Fibroblast of villous mesenchyme (primary cell): ENCODE results near the gene MAP3K1. TPM values are rescaled to one million over a fixed set of nuclear protein-coding genes. Genes with fewer than 3 reads are reported as not detected.

Experiments
- DNase-seq: peaks from one replicate; pipeline ENCODE4 v3.0.0-alpha.2; 2010; ENCODE audit warnings: low read depth
- H3K4me3 ChIP-seq: 2 replicates; pipeline ENCODE4 v1.5.1; 2011; ENCODE audit warnings: low read depth, mild to moderate bottlenecking, low read length
- total RNA-seq: library from RNA; depleted of rRNA; stranded (reverse); fragments of >200 nt; gene quantifications from 2 replicates; pipeline ENCODE4 v1.2.3, GENCODE V29; 2012
- TF ChIP-seq, protein P1 (sequence below): IDR thresholded peaks from 2 replicates; pipeline ENCODE4 v1.5.1; 2012; ENCODE audit warnings: low read depth, mild to moderate bottlenecking, low read length; ENCODE audit not compliant: insufficient read depth

The MAP3K1 gene
- total RNA-seq, 1 donor, result 9.5 TPM

GRCh38 chr5:56871777-56872176, 56.4 kb downstream of the MAP3K1 start:
- H3K4me3 ChIP-seq, result no peak overlapping the region
- DNase-seq, result no peak
- TF ChIP-seq, protein P1, sequence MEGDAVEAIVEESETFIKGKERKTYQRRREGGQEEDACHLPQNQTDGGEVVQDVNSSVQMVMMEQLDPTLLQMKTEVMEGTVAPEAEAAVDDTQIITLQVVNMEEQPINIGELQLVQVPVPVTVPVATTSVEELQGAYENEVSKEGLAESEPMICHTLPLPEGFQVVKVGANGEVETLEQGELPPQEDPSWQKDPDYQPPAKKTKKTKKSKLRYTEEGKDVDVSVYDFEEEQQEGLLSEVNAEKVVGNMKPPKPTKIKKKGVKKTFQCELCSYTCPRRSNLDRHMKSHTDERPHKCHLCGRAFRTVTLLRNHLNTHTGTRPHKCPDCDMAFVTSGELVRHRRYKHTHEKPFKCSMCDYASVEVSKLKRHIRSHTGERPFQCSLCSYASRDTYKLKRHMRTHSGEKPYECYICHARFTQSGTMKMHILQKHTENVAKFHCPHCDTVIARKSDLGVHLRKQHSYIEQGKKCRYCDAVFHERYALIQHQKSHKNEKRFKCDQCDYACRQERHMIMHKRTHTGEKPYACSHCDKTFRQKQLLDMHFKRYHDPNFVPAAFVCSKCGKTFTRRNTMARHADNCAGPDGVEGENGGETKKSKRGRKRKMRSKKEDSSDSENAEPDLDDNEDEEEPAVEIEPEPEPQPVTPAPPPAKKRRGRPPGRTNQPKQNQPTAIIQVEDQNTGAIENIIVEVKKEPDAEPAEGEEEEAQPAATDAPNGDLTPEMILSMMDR, result no peak

DNA sequence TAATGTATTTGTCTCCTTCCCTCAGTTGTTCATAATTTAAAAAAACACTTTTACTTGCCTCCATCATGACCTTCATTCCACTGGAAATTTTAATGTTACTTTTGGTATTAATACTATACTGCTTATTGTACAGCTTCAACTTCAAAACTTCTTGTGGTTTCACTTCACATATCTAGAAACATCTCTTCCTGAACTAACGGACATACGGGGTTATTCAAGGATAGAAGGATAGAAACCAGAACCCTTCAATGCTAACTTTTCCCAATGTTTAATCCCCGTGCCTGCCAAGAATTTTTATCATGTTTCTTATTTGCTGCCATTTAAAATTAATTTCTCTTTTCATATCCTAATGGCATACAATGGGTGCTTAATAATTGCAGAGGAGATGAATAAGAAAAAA, 57.7 kb downstream of the MAP3K1 start:
- DNase-seq, result no peak
- TF ChIP-seq, protein P1, result no peak
- no peak overlapping the region for H3K4me3 ChIP-seq

DNA sequence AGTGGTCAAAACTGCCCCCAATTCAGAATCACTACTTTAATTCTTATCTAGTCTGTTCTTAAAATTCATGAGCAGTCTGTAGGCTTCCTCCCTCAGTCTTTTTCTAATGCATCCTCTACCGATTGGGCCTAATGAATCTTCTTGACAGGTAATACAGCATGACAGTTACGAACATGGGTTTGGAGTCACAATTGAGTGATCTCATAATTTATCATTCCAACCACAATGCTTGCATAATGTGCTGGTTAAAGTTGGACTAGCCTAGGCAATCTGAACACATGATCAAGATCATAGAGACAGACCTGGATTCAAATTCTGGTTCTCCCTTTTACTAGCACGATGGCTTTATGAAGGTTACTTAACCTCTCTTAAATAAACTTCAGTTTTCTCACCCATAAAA, 61.0 kb downstream of the MAP3K1 start:
- no peak overlapping the region for H3K4me3 ChIP-seq
- TF ChIP-seq, protein P1, result no peak
- DNase-seq, result no peak

- no peak for DNase-seq
- TF ChIP-seq, protein P1, result no peak
- H3K4me3 ChIP-seq, result no peak overlapping the region
These were observed 66.2 kb downstream of the MAP3K1 start for GRCh38 chr5:56881571-56881970.

- no peak overlapping the region for H3K4me3 ChIP-seq
- DNase-seq, result no peak
- TF ChIP-seq, protein P1, result no peak
These were observed 78.1 kb downstream of the MAP3K1 start for GRCh38 chr5:56893251-56893951.

GRCh38 chr5:56896763-56897162, 81.4 kb downstream of the MAP3K1 start:
- TF ChIP-seq, protein P1, result no peak
- no peak for DNase-seq
- H3K4me3 ChIP-seq, result no peak overlapping the region

GRCh38 chr5:56898213-56898612, 82.9 kb downstream of the MAP3K1 start:
- TF ChIP-seq, protein P1, result no peak
- no peak for DNase-seq
- H3K4me3 ChIP-seq, result no peak overlapping the region
